Cortex of kidney (tissue), 1 donor: ENCODE data around the gene TMEM132D.
"Not testable (repeated sequence)": the region's sequence is repeated elsewhere in the genome, so short reads cannot be mapped to it uniquely, and the experiment has no call there.

Experiments used
- DNase-seq: peaks from one replicate; lab custom pipeline; 2025; lab: John Stamatoyannopoulos, UW

The TMEM132D gene

DNA sequence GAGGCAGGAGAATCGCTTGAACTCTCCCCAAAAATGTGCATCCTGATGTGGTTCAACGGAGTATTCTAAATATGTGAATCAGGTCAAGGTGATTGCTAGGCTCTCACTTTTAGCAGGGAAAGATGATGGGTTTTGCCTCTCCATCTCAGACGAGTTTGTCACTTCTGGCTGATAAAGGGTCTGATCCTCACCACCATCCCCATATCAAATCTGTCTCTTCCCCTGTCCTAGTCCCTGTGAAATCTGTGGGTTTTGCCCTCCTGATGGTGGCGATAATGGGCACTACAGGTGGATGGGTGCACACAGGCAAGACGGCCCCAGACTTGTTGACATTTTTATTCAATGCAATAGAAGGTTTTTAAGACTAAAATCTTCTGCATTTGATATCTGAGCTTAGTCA, 665.9 kb downstream of the TMEM132D start:
- DNase-seq, result no peak

DNA sequence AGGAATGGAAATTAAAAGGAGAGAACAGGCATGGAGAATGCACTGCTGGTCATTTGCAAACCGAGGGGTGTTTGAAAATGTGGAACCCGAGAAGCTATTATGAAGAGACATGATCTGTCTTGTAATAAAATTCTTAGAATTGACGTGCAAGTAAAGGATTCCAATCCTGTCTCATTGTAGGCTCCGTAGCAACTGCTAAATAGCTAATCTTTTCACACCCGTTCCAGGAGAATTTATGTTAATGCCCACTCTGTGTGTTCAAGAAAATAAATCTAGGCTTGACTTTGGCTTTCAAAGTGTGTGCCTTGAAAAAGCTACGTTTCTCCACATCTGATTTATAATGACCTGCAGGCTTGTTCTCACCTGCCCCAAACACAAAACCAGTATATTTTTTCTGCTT, 669.6 kb downstream of the TMEM132D start:
- DNase-seq, result no peak

DNA sequence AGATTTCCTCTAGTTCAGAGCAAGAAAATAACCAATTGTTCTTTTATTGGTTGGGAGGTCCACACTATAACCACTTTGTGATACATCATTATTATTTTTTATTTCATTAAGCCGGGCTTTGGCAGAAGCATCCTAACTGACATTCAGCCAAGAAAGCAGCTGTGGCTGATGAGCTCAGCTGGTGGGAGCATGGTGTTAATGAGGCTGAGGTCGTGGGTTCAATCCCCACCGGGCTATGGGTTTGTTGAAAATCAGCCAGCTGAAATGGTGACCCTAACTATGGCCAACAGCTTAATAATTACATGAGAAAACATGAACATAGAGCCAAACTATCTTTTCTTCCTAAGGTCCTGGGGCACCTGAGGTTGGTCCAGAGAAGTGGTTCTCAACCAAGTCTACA, 672.3 kb downstream of the TMEM132D start:
- DNase-seq, result no peak

DNA sequence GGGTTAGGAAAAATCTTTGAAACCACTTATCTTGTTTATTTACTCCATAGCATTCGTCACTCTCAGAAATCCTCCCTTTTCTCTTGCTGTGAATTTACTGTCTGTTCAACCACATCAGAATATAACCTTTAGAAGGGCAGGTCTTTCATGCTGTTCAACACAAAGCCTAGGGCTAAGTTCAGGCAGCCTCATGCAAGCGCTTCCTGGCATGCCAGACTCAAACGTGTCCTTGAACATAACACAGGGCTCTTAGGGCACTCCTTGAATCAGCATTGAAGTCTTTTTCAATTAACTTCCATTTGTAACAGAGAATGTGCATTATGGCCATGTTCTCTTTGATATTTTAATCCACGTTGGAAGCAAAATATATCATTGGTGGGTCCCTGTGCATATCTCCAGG, 672.8 kb downstream of the TMEM132D start:
- no peak for DNase-seq

DNA sequence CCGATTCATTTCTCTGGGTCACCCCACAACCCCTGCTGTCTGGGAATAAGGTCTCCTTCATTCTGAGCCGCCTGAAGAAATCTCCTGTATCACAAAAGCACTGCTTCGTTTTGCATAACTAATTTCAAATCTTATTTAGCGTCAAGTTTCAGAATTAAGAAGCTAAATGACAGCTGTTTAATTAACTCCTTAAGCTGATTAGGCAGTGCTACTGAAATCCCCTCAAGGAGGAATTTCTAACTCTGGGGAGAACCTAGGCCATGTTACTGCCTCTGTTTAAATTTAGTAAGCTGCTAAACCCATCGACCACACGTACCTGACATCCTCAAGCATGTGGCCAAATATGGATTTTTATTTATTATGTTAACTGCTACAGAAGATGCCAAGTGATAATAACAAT, 677.0 kb downstream of the TMEM132D start:
- no peak for DNase-seq

DNA sequence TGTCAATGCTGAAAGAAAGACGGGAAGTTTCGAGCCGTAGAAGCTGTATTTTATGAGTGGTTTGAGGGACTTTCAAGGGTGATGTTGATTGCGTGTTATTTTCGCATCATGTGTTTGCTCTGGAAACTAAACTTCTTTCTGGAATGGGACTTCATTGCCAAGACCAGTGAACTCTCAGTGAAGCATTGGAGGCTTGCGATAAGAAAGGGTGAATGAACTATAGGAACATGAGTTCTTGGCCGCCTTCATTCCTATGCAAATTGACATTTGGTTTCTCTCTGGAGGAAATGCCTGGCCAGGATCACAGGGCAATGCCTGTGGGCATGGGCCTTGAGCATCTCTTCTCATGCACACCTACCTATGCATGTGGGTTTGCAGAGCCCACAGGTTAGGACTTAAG, 677.8 kb downstream of the TMEM132D start:
- no peak for DNase-seq

DNA sequence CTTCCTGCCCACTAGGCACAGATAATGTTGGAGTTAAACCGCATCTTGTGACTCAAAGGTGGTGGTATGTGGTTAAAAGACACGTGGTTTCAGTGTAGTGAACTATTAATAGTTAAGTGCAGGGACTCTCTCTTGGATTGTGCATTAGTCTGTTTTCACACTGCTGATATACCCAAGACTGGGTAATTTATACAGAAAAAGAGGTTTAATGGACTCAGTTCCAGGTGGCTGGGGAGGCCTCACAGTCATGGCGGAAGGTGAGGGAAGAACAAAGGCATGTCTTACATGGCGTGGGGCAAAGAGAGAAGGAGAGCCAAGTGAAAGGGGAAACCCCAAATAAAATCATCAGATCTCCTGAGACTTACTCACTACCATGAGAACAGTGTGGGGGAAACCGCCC, 688.3 kb downstream of the TMEM132D start:
- DNase-seq, result no peak

DNA sequence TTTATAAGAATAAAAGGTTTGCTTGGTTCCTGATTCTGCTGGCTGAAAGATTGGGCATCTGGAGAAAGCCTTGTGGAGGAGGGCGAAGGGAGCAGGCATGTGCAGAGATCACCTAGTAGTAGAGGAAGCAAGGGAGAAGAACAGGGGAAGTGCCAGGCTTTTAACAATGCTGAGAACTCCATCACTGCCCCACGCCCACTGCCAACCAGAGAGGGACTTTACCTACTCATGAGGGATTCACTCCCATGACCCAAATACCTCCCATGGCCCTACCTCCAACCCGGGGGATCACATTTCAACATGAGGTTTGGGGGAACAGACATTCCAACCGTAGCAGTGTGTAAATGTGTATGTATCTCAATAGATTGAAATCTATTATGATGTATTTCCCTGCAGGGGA, 690.3 kb downstream of the TMEM132D start:
- DNase-seq, result no peak

DNA sequence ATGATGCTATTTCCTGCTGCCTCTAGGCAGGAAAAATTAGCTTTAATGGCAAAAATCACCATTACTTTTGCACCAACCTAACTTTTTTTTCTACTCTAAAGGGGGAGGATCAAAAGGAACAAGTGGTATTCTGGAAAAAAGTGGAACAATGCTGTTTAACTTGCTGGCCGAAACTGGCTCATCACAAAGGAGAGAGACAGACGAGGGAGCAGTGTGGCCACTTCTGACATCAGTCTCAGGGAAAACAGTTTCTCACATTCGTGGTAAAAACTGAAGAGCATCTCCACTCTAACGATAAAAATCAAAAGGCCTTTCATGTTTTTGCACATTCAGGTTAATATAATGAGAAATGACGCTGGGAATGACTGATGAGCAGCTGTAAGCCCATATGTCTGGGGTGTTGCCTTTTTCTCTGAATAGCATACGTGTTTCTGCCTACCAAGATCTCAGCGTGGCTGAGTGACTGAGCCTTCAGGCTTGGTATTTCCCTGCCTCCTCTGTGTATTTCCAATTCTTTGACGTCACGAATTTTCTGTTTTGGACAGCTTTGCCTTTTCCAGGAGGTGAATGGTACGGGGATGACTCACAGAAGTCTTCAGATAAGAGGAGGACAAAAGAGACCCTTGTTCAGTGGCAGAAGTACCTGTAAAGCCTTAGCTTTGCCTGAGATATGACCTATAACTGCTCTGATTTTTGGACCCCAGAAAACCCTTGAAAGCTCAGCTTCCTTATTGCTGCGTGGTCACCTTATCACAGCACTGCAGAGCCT, 691.8 kb downstream of the TMEM132D start:
- DNase-seq, result no peak

DNA sequence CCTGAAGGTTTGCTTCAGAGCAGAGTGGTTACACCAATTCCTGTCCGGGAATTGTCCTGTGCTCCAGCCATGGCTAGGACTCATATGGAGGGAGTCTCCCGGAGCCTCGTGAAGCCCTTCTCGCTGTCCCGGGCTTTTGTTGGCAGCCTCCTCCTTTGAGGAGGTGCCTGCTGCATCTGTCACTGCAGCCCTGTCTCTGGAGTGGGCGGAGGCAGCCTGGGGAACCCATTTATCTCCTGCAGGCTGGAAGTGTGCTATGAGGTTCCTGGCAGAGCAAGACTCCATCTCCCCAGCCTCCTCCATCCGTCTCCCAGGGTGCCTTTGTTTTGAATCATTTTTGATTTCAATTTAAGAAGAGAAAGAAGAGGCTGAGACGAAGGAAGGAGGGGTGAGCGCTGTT, 695.3 kb downstream of the TMEM132D start:
- no peak for DNase-seq

DNA sequence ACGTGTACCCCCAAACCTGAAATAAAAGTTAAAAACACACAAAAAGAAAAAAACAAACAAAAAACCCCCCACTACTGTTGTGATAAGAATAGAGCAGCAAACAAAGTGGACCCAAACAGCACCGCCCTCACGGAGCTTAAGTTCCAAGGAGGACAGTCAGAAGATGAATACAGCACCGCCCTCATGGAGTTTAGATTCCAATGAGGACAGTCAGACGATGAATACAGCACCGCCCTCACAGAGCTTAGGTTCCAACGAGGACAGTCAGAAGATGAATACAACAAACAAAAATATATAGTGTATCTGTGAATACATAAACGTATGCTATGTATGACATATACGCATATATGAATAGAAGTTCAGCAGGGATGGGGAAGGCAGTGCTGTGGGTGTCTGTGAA, 696.7 kb downstream of the TMEM132D start:
- no peak for DNase-seq

DNA sequence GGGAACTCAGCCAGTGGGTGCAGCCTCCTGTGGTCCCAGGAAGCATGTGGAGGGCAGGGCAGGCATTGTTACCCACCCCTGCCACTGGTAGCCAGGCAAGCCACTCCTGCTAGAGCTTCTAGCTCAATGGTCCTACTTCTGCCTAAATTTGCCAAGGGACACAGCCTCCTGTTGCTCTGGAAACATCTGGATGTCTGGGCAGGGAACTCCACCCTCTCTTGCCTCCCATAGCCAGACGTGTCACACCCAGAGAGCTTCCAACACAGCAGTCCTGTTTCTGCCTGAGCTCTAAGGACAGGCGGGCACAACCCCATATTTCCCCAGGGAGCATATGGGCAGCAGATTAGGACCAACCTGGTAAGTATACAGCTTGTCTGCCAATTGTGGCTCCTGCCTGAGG, 700.4 kb downstream of the TMEM132D start:
- no peak for DNase-seq

DNA sequence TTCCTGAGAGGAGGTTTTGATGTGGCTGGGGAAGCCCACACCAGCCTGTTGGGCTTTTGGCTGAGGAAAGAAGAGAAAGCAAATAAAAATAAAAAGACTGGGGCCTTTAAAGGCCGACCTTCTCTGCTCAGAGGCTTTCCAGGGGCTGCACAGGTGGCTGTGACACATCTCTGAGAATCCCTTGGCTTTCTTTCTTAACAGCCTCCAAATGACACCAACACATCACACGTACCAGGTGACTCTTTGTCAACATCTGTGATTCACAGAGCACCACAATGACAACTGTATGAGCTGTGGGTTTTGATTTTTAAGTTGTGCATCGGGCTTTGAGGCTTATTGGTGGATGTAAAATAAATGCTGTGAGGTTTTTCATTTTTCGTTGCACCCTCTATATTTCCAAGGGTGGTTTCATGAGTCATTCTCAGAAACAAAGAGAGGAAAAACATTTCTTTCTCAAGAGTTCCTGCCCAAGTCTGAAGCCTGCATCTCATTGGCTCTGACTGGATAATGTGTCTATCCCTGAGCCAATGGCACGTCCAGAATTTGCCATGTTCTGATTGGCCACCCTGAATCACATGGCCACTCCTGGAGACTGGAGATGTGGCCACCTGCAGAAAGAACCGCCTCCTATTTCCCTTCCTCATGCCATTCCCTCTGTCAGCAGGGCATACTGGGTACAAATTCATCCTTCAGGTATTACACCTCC, 701.6 kb downstream of the TMEM132D start:
- no peak for DNase-seq

DNA sequence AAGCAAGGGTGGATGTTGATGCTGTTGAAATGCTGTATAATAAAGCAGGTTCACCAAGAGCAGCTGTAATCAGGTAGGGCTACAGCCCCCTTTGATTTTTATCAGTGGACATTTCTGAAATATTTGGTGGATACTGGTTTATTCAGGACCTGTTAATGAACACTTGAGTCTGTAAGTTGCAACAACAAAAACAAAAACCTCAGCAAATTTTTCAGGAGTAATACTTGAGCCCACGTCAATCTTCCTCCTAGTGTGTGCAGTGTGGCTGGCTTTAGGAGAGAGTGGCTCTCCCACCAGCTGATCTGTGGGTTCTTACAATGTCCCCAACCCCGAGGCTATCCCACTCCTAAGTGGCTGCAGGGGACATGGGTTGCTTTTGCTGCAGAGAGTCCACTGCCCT, 702.8 kb downstream of the TMEM132D start:
- no peak for DNase-seq

DNA sequence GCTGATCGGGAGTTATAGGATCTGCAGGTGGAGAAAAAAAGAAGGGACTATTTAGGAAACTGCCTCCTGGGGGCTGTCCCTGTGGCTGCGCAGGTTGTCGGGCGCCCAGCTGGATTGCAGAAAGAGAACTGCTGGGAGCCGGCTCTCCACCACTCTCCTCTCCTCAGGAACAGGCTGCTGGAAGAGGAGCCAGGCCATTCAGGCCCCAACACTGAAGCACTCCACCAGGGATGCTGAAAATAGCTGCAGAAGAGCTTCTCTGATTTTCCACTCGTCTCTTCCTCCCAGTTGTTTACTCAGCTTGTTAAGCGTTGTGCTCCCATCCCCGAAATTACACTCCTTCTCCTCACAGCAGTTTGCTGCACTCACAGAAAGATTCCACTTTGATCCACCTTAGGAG, 703.2 kb downstream of the TMEM132D start:
- DNase-seq, result no peak

DNA sequence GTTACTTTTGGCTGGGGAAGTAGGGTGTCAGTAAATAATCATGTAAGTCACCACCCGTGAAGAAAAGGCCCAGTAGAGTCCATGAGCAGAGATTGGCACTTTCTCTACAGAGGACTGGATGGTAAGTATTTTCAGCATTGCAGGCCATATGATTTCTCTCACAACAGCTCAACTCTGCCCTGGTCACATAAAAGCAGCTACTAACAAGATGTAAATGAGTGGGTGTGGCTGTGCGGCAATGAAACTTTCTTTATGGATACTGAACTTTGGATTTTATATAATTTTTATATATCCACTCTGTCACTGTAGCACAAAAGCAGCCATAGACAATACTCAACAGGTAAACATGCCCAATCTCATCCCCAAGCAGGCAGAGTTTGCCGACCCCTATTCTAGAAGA, 706.9 kb downstream of the TMEM132D start:
- no peak for DNase-seq

DNA sequence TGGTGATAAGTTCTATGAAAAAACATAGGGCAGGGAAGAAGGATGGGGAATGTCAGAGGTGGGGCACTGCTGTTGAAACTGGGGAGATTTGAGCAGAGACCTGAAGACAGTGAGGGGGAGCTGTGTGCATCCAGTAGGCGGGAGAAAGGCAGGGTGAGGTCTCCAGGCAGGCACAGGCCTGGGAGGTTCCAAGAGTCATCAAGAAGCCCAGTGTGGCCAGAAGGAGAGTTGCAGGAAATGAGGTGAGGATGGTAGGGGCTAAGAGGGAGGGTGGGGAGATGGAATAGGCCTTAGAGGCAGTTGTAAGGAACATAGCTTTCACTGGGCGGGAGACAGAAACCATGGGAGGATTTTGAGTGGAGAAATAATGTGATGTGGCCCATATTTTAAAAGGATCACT, 708.7 kb downstream of the TMEM132D start:
- DNase-seq, result no peak

DNA sequence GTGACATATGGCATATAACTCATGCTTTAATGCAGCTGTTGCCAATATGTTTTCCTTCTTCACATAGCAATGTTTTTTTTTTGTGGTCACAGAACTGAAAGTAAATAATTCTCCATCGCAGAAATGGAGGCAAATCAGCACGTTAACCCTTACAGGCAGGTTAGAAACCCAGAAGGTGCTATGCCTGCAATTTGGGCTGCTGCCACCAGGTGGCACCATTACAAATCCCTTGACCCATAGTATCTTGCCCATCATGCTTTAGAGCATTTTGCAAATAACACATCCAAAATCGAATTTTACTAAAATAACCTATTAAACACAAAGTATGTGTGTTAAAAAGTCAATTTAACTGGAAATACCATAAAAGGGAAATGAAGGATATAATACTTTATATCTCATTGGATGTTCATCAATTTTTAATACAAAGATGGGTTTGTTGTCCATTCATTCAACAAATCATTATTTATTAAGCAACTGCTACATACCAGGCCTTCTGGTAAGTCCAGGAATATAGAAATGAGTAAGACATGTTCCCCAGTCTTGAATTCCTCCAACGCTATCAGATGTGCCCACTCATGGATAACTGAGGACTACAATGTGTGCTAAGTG, 710.5 kb downstream of the TMEM132D start:
- DNase-seq, result no peak

DNA sequence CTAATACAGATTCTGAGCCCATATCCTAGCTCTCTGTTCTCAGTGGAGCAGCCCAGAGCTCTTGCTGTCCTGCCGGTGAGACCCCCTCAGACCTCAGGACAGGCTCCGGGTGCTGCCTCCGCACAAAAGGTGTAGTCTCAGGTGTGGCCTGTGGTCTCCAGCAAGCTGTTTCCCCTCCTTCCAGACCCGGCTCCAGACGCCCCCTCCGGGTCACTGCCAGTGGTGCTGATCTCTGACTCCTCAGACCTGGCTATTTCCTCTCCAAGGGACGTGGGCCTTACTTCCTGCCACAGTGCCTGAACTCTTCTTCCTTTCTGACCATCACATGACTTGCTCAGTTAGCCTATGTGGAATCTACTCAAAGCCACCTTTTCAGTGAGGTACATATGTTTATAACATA, 713.0 kb downstream of the TMEM132D start:
- DNase-seq, result no peak

DNA sequence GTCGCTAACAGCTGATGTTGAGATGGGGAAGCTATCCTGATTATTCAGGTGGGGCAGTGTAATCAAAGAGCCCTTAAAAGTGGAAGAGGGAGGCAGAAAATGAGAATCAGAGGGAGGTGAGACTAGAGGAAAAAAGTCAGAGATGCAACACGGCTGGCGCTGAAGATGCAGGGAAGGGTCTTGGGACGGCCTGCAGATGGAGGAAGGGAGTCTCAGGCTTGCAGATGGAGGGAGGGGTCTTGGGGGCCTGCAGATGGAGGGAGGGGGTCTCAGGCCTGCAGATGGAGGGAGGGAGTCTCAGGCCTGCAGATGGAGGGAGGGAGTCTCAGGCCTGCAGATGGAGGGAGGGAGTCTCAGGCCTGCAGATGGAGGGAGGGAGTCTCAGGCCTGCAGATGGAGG, 713.9 kb downstream of the TMEM132D start:
- not testable (repeated sequence) for DNase-seq

DNA sequence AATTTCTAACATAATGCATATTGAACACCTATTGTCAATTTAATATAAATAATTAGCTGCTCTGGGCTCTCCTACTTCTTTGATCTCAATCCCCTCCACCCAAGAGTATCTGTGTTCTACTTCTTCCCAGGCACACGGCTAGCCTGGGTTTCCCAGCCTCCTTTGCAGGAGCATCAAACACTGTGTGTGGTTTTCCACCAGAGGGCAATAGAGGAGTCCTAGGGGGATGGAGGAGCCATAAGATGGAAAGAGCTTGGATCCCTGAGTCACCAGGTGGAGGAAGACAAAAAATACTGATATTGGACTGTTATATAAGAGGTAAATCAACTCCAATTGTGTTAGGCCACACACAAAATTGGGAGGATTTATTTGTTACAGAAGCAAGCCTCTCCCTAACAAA, 716.9 kb downstream of the TMEM132D start:
- DNase-seq, result no peak

DNA sequence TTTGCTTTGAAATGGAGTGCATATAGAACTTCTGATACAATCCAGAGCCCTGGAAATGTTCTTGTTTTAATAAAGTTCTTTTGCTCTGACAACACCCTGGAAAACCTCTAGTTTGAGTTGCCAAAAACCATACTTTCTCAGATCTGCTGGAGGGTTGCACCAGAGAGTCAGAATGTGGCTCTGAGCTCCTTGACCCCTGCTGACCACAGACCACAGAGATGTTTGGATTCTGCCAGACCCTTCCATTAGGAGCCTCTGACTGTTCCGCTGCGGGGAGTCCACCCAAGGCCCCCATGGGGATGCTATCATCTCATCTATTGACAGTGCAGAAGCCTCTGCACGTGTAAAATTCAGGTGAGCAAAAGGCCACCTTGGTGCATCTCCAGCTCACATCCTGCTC, 718.0 kb downstream of the TMEM132D start:
- no peak for DNase-seq

DNA sequence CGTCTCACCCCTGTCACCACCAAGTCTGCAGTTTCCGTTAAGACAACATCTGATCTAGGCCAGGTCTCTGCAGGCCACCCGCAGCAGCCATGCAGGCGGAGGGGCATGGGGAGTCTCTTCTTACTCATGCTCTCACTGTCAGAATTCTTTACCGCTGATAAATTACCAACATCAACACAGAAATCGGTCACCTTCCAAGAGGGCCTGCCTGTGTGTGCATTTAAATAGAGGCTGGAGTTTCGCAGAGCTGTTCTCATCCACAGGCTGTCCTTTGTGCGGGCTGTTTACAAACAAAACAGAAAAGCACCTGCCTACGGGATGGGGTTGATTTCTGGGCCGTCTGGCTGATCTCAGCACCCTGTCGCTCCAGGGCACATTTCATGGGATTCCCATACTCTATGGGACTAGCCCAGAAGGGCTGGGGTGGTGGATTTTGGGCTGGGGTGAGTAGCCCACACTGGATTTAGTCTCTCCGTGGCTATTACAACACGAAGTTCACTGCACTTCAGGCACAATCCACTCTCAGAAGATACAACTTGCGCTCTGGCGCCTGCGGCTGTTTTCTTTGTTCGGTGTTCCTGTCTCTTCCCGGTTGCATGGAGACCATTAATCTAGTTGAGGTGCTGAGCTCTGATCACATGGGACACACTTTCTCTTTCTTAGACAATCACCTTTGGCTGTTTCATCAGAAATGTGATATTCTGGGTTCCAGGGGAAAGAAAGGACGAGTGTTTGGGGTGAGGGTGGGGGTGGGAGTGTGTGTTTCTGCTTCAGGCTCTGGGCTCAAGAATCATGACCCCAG, 719.5 kb downstream of the TMEM132D start:
- DNase-seq, result no peak
